Astrocyte of the cerebellum (primary cell): ENCODE data around the gene IL13RA2.

Experiments used
- DNase-seq: peaks from one replicate; pipeline ENCODE4 v3.0.0-alpha.2; 2011; ENCODE audit warnings: low read depth
- H3K4me3 ChIP-seq: 2 replicates; pipeline ENCODE4 v1.5.1; 2011; ENCODE audit warnings: mild to moderate bottlenecking, low read depth, low read length, moderate library complexity
- CTCF ChIP-seq: IDR thresholded peaks from 2 replicates; pipeline ENCODE4 v1.5.1; 2012; ENCODE audit warnings: low read length, low read depth, moderate library complexity, mild to moderate bottlenecking; ENCODE audit errors: missing control alignments
- in situ Hi-C: cut with HindIII; loops from 2 replicates; pipeline ENCODE4 v1.10.0; 2017; ENCODE audit warnings: low sequenced_read_pairs

Gene IL13RA2

GRCh38 chrX:115017455-115017854 lies at the start of gene IL13RA2:
TSS of gene IL13RA2 (minus strand) at chrX:115017616. CDS start at chrX:115017269, 347 bp downstream.
- no peak for DNase-seq
- no peak within 1 kb of the TSS for H3K4me3 ChIP-seq
- in situ Hi-C loops, result no loop called here
- no peak for TF ChIP-seq CTCF

GRCh38 chrX:115065304-115065703 lies 47.9 kb upstream of the IL13RA2 start:
- in situ Hi-C loops, result no loop called here
- H3K4me3 ChIP-seq, result no peak overlapping the region
- DNase-seq, result no peak
- no peak for TF ChIP-seq CTCF

- no peak overlapping the region for H3K4me3 ChIP-seq
- in situ Hi-C loops, result no loop called here
- DNase-seq, result no peak
- TF ChIP-seq CTCF, result no peak
Measured at GRCh38 chrX:115060013-115060412, 42.6 kb upstream of the IL13RA2 start.

GRCh38 chrX:115058276-115058675 lies 40.9 kb upstream of the IL13RA2 start:
- in situ Hi-C loops, result no loop called here
- DNase-seq, result peak; percentile 88
- no peak for TF ChIP-seq CTCF
- no peak overlapping the region for H3K4me3 ChIP-seq

GRCh38 chrX:115054876-115055275 lies 37.5 kb upstream of the IL13RA2 start:
- TF ChIP-seq CTCF, result no peak
- no peak for DNase-seq

GRCh38 chrX:115053223-115053622 lies 35.8 kb upstream of the IL13RA2 start:
- H3K4me3 ChIP-seq, result no peak overlapping the region
- no peak for DNase-seq
- no peak for TF ChIP-seq CTCF
- in situ Hi-C loops, result no loop called here

More at GRCh38 chrX:115054876-115055275, 37.5 kb upstream of the IL13RA2 start:
- H3K4me3 ChIP-seq, result no peak overlapping the region
- in situ Hi-C loops, result no loop called here

GRCh38 chrX:115047715-115048114 lies 30.3 kb upstream of the IL13RA2 start:
- DNase-seq, result no peak
- H3K4me3 ChIP-seq, result no peak overlapping the region
- TF ChIP-seq CTCF, result no peak
- in situ Hi-C loops, result no loop called here
